ENCODE measurements around the gene MAL. TPM values are rescaled to one million over a fixed set of nuclear protein-coding genes. Genes with fewer than 3 reads are reported as not detected.

Gene MAL
- total RNA-seq, 1 experiment from 2014 or later: not detected

DNA sequence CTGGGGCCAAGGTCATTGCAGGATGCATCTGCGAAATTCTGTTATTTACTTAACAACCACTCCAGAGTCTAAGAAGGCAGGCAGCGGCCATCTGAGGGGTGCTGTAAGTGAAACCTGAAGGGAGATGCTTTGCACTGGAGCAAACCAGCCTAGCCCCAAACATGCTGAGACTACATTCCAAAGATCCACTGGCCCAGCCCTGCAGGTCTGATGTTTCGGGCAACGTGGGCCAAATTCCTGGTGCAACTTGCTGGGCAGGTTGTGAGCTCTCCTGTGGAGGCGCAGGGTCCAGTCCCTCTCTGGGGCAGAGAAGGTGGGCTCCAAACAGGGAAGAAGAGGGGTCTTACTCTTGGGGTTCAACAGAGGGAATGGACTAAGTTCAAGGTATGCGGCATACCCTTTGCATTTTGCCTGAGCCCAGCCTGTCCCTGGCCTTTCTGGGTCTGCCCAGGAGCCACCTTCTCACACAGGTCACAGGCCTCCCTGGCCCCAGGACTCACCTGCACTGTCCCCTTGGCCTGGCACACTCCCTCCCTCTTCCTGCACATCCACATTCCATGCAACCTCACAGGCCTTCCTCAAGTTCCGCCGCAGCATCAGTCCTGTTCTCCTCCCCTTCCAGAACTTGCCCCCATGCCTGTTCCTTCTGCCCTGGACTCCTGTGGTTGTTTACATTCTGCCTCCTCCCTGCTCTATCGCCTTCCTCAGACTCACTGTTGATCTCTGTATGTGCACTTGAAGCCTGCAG lies 5.1 kb upstream of the MAL start:
- Histone ChIP-seq H3K4me3 (ENCODE audit: low read depth, low read length) (no peak overlapping the region), H3K36me3 (ENCODE audit: control insufficient read depth, insufficient read depth, low read length) (no peaks in the 10 kb centered on the region), H3K4me1 (no peaks in the 10 kb centered on the region), H3K9me3 (no peaks in the 10 kb centered on the region), H3K27me3 (replicated peaks; ENCODE audit: control insufficient read depth, insufficient read depth, low read length) (no peaks in the 10 kb centered on the region)
- BruUV-seq (replicated peaks): no TSS peak
- Mint-ChIP-seq H3K27me3 (ENCODE audit: insufficient read depth, unreplicated experiment) (peaks cover 14% of the 10 kb centered on the region), H3K4me1 (ENCODE audit: low read depth, unreplicated experiment) (peaks cover 5% of the 10 kb centered on the region), H3K4me3 (ENCODE audit: unreplicated experiment) (no peak overlapping the region), H3K27ac (ENCODE audit: unreplicated experiment) (no peak overlapping the region), H3K9me3 (ENCODE audit: unreplicated experiment) (no peaks in the 10 kb centered on the region), H3K36me3 (ENCODE audit: insufficient read depth, unreplicated experiment) (no peaks in the 10 kb centered on the region)
- POLR2A ChIA-PET: no interaction called here
- DNase-seq: no peak
- intact Hi-C loops (cut with micrococcal nuclease; ENCODE audit: unreplicated experiment): loop anchor here (5.0 kb wide), 1 partner anchor 297 kb away; no protein-coding TSS in a partner anchor
- TF ChIP-seq, protein P1, sequence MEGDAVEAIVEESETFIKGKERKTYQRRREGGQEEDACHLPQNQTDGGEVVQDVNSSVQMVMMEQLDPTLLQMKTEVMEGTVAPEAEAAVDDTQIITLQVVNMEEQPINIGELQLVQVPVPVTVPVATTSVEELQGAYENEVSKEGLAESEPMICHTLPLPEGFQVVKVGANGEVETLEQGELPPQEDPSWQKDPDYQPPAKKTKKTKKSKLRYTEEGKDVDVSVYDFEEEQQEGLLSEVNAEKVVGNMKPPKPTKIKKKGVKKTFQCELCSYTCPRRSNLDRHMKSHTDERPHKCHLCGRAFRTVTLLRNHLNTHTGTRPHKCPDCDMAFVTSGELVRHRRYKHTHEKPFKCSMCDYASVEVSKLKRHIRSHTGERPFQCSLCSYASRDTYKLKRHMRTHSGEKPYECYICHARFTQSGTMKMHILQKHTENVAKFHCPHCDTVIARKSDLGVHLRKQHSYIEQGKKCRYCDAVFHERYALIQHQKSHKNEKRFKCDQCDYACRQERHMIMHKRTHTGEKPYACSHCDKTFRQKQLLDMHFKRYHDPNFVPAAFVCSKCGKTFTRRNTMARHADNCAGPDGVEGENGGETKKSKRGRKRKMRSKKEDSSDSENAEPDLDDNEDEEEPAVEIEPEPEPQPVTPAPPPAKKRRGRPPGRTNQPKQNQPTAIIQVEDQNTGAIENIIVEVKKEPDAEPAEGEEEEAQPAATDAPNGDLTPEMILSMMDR (IDR thresholded peaks at IDR 0.05; ENCODE audit: insufficient read depth in 1 of 2, low read depth in 1 of 2, low read length in 1 of 2, severe bottlenecking in 1 of 2, unreplicated experiment in 1 of 2): no peak
- CTCF ChIA-PET: no interaction called here

DNA sequence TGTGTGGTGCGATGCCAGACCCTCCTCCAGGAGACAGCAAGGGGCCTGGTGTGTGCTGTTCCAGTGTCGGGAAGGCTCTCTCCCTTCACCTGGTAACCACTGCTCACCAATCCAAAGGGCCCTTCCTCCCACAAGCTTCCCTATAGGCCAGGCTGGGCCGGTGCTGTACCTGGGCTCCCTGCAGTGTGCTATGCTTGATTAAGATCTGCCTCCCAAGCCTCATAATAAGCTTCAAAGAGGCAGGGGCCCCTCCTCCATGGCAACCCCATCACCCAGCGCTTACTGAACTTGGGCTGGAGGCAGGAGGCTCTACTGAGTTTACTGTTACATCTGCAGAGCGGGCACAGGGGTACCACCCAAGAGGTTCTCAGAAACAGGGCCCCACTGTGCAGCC lies 4.5 kb upstream of the MAL start:
- H3K27me3 ChIP-seq (replicated peaks; ENCODE audit: control insufficient read depth, insufficient read depth, low read length): no peaks in the 10 kb centered on the region
- ChIA-PET CTCF (no interaction called here), POLR2A (no interaction called here)
- no peak for DNase-seq
- intact Hi-C loops (cut with micrococcal nuclease; ENCODE audit: unreplicated experiment): loop anchor here (5.0 kb wide), 1 partner anchor 296 kb away; no protein-coding TSS in a partner anchor
- H3K27ac Mint-ChIP-seq (ENCODE audit: unreplicated experiment): no peak overlapping the region
- BruUV-seq (replicated peaks): no TSS peak
- peaks cover 5% of the 10 kb centered on the region for H3K4me1 Mint-ChIP-seq (ENCODE audit: low read depth, unreplicated experiment)
- H3K4me1 ChIP-seq: no peaks in the 10 kb centered on the region
- H3K36me3 Mint-ChIP-seq (ENCODE audit: insufficient read depth, unreplicated experiment): no peaks in the 10 kb centered on the region
- no peak overlapping the region for H3K4me3 ChIP-seq (ENCODE audit: low read depth, low read length)
- TF ChIP-seq, protein P1 (IDR thresholded peaks at IDR 0.05; ENCODE audit: insufficient read depth in 1 of 2, low read depth in 1 of 2, low read length in 1 of 2, severe bottlenecking in 1 of 2, unreplicated experiment in 1 of 2): no peak
- no peaks in the 10 kb centered on the region for H3K9me3 ChIP-seq
- H3K9me3 Mint-ChIP-seq (ENCODE audit: unreplicated experiment): no peaks in the 10 kb centered on the region
- H3K36me3 ChIP-seq (ENCODE audit: control insufficient read depth, insufficient read depth, low read length): no peaks in the 10 kb centered on the region
- H3K4me3 Mint-ChIP-seq (ENCODE audit: unreplicated experiment): no peak overlapping the region
- peaks cover 14% of the 10 kb centered on the region for H3K27me3 Mint-ChIP-seq (ENCODE audit: insufficient read depth, unreplicated experiment)

DNA sequence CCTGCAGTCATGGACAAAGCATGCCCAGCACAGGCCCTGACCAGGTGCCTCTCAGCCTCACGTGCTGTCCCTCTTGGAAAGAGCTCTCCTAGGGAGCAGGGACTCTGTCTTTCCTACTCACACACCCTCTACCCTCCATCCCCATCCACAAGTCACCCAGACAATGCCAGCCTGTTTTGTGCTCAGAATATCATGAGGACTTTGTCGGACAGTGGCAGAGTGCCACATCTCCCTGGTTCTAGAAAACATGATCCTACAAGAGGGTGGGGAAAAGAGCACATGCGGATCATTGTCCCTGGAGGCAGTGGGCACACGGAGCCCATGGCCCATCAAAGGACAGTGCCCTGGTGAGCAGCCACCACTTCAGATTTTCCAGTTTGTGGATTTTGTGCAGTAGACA lies 3.7 kb upstream of the MAL start:
- no peak overlapping the region for H3K4me3 Mint-ChIP-seq (ENCODE audit: unreplicated experiment)
- H3K27me3 Mint-ChIP-seq (ENCODE audit: insufficient read depth, unreplicated experiment): peaks cover 14% of the 10 kb centered on the region
- Histone ChIP-seq H3K9me3 (no peaks in the 10 kb centered on the region), H3K4me1 (no peaks in the 10 kb centered on the region), H3K36me3 (ENCODE audit: control insufficient read depth, insufficient read depth, low read length) (no peaks in the 10 kb centered on the region), H3K27me3 (replicated peaks; ENCODE audit: control insufficient read depth, insufficient read depth, low read length) (no peaks in the 10 kb centered on the region), H3K4me3 (ENCODE audit: low read depth, low read length) (no peak overlapping the region)
- POLR2A ChIA-PET: no interaction called here
- no peaks in the 10 kb centered on the region for H3K9me3 Mint-ChIP-seq (ENCODE audit: unreplicated experiment)
- DNase-seq: no peak
- peaks cover 5% of the 10 kb centered on the region for H3K4me1 Mint-ChIP-seq (ENCODE audit: low read depth, unreplicated experiment)
- CTCF ChIA-PET: interaction anchor here (1.0 to 2.6 kb wide), 6 partner anchors 10 to 57 kb away, joined by 3 to 23 read pairs (median 9); no protein-coding TSS in a partner anchor
- no peaks in the 10 kb centered on the region for H3K36me3 Mint-ChIP-seq (ENCODE audit: insufficient read depth, unreplicated experiment)
- no TSS peak for BruUV-seq (replicated peaks)
- TF ChIP-seq, protein P1 (IDR thresholded peaks at IDR 0.05; ENCODE audit: insufficient read depth in 1 of 2, low read depth in 1 of 2, low read length in 1 of 2, severe bottlenecking in 1 of 2, unreplicated experiment in 1 of 2): no peak
- intact Hi-C loops (cut with micrococcal nuclease; ENCODE audit: unreplicated experiment): loop anchor here (1.0 to 5.0 kb wide), 4 partner anchors 55 to 295 kb away; partner anchors contain the start of gene ZNF892
- no peak overlapping the region for H3K27ac Mint-ChIP-seq (ENCODE audit: unreplicated experiment)

All from Caco-2 (cell line).